Urinary bladder (tissue), 4 donors: ENCODE measurements around the gene HBG2. TPM values are rescaled to one million over a fixed set of nuclear protein-coding genes. Genes with fewer than 3 reads are reported as not detected.

ENCODE experiments used
- DNase-seq: peaks from one replicate; pipeline ENCODE4 v3.0.0-alpha.2; 2015; ENCODE audit errors: extremely low spot score
- H3K27ac ChIP-seq: one replicate; pipeline ENCODE4 v1.5.1; 2013; ENCODE audit warnings: low read depth, mild to moderate bottlenecking, moderate library complexity
- H3K36me3 ChIP-seq: one replicate; pipeline ENCODE4 v1.6.1; 2013; ENCODE audit warnings: mild to moderate bottlenecking, moderate library complexity; ENCODE audit not compliant: insufficient read depth
- H3K4me1 ChIP-seq: one replicate; pipeline ENCODE4 v1.6.1; 2013; ENCODE audit warnings: mild to moderate bottlenecking, moderate library complexity; ENCODE audit not compliant: insufficient read depth
- H3K4me3 ChIP-seq: one replicate; pipeline ENCODE4 v1.5.1; 2013; ENCODE audit warnings: low read depth, low read length
- WGBS: extraction: QIAGEN DNeasy Blood & Tissue Kit; methylation state at CpG from one replicate; pipeline ENCODE4 v1.1.7; 2013; 5-methylcytosine and 5-hydroxymethylcytosine counted together
- polyA plus RNA-seq: library from polyadenylated mRNA; stranded (reverse); fragments of 200-250 nt; gene quantifications from one replicate; pipeline ENCODE4 v1.2.3, GENCODE V29; 2013
- total RNA-seq: library from RNA; depleted of rRNA; stranded (reverse); fragments of >200 nt; gene quantifications from one replicate; pipeline ENCODE4 v1.2.3, GENCODE V29; 2014
- donor health status: healthy with polysubstance abuse.
- donor health status: healthy.

Gene HBG2
- total and polyA plus RNA-seq, 2 donors, result 2,457 TPM; not detected in 1

DNA sequence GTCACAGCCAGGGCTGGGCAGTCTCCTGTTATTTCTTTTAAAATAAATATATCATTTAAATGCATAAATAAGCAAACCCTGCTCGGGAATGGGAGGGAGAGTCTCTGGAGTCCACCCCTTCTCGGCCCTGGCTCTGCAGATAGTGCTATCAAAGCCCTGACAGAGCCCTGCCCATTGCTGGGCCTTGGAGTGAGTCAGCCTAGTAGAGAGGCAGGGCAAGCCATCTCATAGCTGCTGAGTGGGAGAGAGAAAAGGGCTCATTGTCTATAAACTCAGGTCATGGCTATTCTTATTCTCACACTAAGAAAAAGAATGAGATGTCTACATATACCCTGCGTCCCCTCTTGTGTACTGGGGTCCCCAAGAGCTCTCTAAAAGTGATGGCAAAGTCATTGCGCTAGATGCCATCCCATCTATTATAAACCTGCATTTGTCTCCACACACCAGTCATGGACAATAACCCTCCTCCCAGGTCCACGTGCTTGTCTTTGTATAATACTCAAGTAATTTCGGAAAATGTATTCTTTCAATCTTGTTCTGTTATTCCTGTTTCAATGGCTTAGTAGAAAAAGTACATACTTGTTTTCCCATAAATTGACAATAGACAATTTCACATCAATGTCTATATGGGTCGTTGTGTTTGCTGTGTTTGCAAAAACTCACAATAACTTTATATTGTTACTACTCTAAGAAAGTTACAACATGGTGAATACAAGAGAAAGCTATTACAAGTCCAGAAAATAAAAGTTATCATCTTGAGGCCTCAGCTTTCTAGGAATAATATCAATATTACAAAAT is 33.7 kb upstream of the HBG2 start:
- Histone ChIP-seq H3K4me3 (no peak overlapping the region), H3K4me1 (no peaks in the 10 kb centered on the region), H3K27ac (no peak overlapping the region), H3K36me3 (no peaks in the 10 kb centered on the region)
- WGBS, result 74% methylated on average over 7 of the region's 7 CpGs
- no peak for DNase-seq

- H3K4me3 ChIP-seq, result no peak overlapping the region
- H3K27ac ChIP-seq, result no peak overlapping the region
- no peaks in the 10 kb centered on the region for H3K4me1 ChIP-seq
- no peak for DNase-seq
- no peaks in the 10 kb centered on the region for H3K36me3 ChIP-seq
- 63% methylated on average over 3 of the region's 3 CpGs for WGBS
Measured at GRCh38 chr11:5286901-5287300, 32.3 kb upstream of the HBG2 start.

DNA sequence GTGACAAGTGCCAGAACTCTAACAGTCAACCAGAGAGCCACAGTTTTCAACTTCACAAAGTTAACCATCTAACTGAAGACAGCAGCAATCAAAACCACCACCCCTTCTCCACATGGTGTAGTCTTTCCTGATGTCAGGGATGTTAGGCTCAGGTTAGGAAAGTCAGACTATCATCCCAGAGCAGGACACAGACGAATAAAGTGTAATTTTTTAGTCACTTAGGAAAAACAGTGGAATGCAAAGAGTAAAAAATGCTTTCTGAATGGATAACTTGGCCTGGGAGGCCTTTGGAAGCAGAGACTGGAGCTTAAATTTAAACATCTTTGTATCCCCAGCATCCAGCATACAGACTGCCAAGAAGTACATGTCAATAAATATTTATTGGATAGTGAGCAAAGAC is 31.8 kb upstream of the HBG2 start:
- 16% methylated on average over 1 of the region's 1 CpG for WGBS
- Histone ChIP-seq H3K4me1 (no peaks in the 10 kb centered on the region), H3K27ac (no peak overlapping the region), H3K36me3 (no peaks in the 10 kb centered on the region), H3K4me3 (no peak overlapping the region)
- no peak for DNase-seq

DNA sequence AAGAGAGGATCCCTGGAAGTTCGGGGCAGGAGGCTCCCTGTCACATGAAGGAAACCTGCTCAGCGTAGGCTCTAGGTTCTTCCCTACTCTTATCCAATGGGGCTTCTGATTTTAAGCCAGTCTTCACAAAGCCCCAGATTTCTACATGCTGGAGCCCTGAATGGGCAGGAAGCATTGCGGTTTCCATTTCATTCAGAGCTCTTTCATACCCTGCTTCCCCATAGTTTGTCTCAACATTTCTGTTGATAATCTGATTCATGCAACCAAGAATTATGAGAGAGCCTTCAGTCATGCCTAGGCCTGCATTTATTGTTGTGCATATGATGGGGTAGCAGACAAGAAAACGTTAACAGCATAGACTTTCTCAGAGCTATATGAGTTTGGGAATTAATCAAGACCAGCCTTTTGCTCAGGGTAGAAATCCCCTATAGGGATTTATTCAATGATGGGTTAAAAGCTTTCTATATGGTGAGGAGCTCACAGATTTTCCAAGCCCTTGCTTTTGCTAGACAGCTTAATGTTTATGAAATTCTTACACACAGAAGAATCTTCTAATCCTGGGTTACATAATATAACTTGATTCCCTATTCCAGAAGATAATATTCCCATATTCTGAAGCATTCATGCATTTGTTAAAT is 31.2 kb upstream of the HBG2 start:
- no peaks in the 10 kb centered on the region for H3K4me1 ChIP-seq
- no peak overlapping the region for H3K27ac ChIP-seq
- H3K4me3 ChIP-seq, result no peak overlapping the region
- DNase-seq, result no peak
- no peaks in the 10 kb centered on the region for H3K36me3 ChIP-seq
- WGBS, result 81% methylated on average over 4 of the region's 4 CpGs

GRCh38 chr11:5284637-5285036 is 30.1 kb upstream of the HBG2 start:
- no peak overlapping the region for H3K4me3 ChIP-seq
- H3K27ac ChIP-seq, result no peak overlapping the region
- no peaks in the 10 kb centered on the region for H3K4me1 ChIP-seq
- 81% methylated on average over 2 of the region's 2 CpGs for WGBS
- no peaks in the 10 kb centered on the region for H3K36me3 ChIP-seq
- DNase-seq, result no peak

DNA sequence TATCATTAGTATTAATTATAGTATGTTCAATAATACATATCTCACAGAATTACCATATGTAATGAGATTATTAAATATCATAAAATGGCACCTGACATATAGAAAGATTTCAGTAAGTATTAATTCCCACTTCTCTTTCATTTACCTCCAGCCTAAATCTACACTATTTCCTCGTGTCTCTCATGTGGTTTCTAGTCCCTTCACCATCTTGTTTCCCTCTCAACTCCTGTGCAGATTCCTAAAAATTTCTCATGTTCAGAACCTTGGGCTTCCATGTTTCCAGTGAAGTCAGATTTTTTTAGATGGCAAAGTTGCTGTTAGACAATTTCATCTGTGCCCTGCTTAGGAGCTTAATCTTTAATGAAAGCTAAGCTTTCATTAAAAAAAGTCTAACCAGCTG is 29.3 kb upstream of the HBG2 start:
- no peak overlapping the region for H3K4me3 ChIP-seq
- H3K27ac ChIP-seq, result no peak overlapping the region
- 71% methylated on average over 1 of the region's 1 CpG for WGBS
- H3K36me3 ChIP-seq, result no peaks in the 10 kb centered on the region
- H3K4me1 ChIP-seq, result no peaks in the 10 kb centered on the region
- no peak for DNase-seq

- H3K4me1 ChIP-seq, result no peaks in the 10 kb centered on the region
- no peak overlapping the region for H3K4me3 ChIP-seq
- WGBS, result 76% methylated on average over 3 of the region's 3 CpGs
- no peak for DNase-seq
- no peaks in the 10 kb centered on the region for H3K36me3 ChIP-seq
- H3K27ac ChIP-seq, result no peak overlapping the region
Measured at GRCh38 chr11:5283086-5283485, 28.5 kb upstream of the HBG2 start.

DNA sequence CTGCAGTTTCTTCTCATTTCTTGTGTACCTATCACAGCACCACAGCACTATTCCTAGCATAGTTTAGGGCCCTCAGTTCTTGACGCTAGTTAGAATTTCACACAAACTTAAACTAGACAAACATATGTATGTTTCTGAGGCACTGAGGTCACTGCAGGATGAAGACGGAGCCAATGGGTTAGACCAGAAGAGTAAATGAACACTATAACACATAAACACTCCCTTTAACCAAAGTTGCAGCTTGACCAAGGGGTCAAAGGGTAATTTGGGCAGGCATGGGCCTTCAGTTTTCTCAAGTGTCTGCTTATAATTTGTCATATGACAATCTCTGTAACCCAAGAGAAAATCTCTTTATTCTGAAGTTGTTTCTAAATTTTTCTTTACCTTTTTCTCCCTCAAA is 28.0 kb upstream of the HBG2 start:
- H3K27ac ChIP-seq, result no peak overlapping the region
- no peaks in the 10 kb centered on the region for H3K4me1 ChIP-seq
- H3K36me3 ChIP-seq, result no peaks in the 10 kb centered on the region
- H3K4me3 ChIP-seq, result no peak overlapping the region
- no peak for DNase-seq
- 67% methylated on average over 2 of the region's 2 CpGs for WGBS

DNA sequence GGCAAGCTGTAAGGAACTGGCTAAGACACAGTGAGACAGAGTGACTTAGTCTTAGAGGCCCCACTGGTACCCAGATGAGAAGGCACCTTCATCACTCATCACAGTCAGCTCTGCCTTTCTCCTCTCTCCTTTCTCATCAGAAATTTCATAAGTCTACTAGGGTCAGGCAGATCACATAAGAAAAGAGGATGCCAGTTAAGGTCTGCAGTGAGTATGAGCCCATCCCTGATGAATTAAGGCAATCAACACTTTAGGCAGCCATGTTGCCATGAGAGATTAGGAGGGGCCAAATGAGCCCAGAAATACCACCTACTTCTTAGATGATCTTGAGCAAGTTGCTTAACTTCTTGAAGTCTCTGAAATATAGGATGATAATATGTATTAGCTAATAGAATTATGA is 27.0 kb upstream of the HBG2 start:
- DNase-seq, result no peak
- no peaks in the 10 kb centered on the region for H3K4me1 ChIP-seq
- H3K27ac ChIP-seq, result no peak overlapping the region
- H3K4me3 ChIP-seq, result no peak overlapping the region
- H3K36me3 ChIP-seq, result no peaks in the 10 kb centered on the region

- Histone ChIP-seq H3K4me1 (no peaks in the 10 kb centered on the region), H3K4me3 (no peak overlapping the region), H3K27ac (no peak overlapping the region), H3K36me3 (no peaks in the 10 kb centered on the region)
- no peak for DNase-seq
- WGBS, result 44% methylated on average over 3 of the region's 3 CpGs
Measured at GRCh38 chr11:5280582-5281102, 26.1 kb upstream of the HBG2 start.

DNA sequence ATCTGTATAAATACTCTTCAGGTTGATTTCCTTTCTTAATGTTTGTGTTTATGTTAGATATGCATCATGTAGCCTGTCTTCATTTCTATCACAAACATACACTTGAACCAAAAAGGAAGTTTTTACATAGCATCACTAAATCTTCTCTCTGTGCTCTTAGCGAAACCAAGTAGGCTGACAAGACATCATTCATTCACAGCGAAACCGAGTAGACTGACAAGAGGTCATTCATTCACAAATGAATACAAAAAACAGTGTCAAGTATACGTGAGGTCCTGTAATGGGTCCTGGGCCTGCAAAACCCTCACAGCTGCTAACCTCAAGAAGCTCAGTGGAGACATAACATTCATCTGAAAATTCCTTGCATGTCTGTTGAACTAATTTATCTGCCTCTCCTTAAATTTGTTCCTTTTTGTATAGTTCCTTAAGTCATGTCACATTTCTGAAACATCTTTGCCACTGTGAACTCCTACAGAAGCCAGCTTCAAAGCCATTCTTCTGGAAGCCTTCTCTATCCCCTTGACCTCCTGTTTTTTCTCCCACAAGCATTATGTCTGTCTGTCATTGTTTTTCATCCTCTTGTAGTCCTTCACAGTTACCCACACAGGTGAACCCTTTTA is 25.0 kb upstream of the HBG2 start:
- no peaks in the 10 kb centered on the region for H3K4me1 ChIP-seq
- H3K4me3 ChIP-seq, result no peak overlapping the region
- DNase-seq, result no peak
- no peak overlapping the region for H3K27ac ChIP-seq
- H3K36me3 ChIP-seq, result no peaks in the 10 kb centered on the region
- WGBS, result 85% methylated on average over 4 of the region's 4 CpGs

DNA sequence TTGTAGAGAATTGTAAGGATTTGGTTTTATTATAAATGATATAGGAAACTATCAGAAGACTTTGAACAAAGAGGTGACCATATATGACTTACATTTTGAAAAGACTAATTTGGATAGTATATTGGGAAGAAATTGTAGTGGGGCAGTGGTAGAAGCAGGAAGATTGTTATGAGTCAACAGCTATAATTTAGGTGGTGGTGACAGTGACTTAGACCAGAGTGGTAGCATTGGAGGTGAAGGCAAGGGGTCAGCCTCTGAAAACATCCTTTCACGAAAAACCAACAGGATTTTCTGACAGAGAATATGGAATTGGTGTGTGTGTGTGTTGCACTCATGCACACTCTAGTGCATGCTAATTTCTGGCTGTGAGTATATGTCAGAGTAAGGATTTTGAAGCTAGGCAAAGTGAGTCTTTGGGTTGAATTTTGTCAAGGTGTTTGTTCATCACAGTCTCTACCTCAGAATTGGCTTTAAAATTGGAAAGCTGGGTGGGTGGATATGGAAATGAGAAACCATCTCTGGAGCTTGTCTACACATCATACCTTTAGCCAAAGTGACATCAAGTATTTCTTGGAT is 23.3 kb upstream of the HBG2 start:
- 37% methylated on average over 1 of the region's 1 CpG for WGBS
- H3K4me3 ChIP-seq, result no peak overlapping the region
- DNase-seq, result no peak
- H3K27ac ChIP-seq, result no peak overlapping the region
- no peaks in the 10 kb centered on the region for H3K4me1 ChIP-seq
- H3K36me3 ChIP-seq, result no peaks in the 10 kb centered on the region

DNA sequence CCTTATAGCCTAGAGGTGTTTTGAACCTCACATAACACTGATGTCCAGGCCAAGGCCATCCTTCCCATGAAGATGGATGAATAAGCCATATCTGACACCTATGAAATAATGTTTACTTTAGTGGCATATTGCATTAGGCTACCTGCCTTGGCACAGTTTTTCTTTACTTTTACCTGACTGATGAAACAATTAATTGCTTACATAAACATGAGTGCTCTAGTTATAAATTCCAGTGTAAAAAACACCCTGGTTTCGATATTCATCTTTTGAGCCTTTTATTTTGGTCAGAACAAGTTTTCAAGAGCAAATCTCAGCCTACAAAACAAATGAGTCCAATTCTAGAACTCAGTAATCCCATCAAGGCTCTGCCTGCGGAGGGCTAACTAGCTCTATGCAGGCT is 22.1 kb upstream of the HBG2 start:
- Histone ChIP-seq H3K27ac (no peak overlapping the region), H3K4me3 (no peak overlapping the region), H3K36me3 (no peaks in the 10 kb centered on the region), H3K4me1 (no peaks in the 10 kb centered on the region)
- no peak for DNase-seq
- WGBS, result 80% methylated on average over 2 of the region's 2 CpGs
